Measurements from ENCODE around the gene KRT81.
"Not testable (repeated sequence)": the region's sequence is repeated elsewhere in the genome, so short reads cannot be mapped to it uniquely, and the experiment has no call there.

Gene KRT81

GRCh38 chr12:52319097-52319496 lies 27.8 kb upstream of the KRT81 start:
- no peak for DNase-seq (ENCODE audit: low read depth)
- no peak for TF ChIP-seq CTCF (conservative IDR thresholded peaks at IDR 0.05; ENCODE audit: control insufficient read depth, insufficient read depth, low read depth, low read length)
- no peak overlapping the region for H3K4me3 ChIP-seq (ENCODE audit: control insufficient read depth, low read depth, low read length)

- no peak overlapping the region for H3K4me3 ChIP-seq (ENCODE audit: control insufficient read depth, low read depth, low read length)
- TF ChIP-seq CTCF (conservative IDR thresholded peaks at IDR 0.05; ENCODE audit: control insufficient read depth, insufficient read depth, low read depth, low read length): no peak
- no peak for DNase-seq (ENCODE audit: low read depth)
These were observed 27.1 kb upstream of the KRT81 start for GRCh38 chr12:52318241-52318990.

GRCh38 chr12:52317468-52318052 lies 26.2 kb upstream of the KRT81 start:
- no peak overlapping the region for H3K4me3 ChIP-seq (ENCODE audit: control insufficient read depth, low read depth, low read length)
- DNase-seq (ENCODE audit: low read depth): no peak
- no peak for TF ChIP-seq CTCF (conservative IDR thresholded peaks at IDR 0.05; ENCODE audit: control insufficient read depth, insufficient read depth, low read depth, low read length)

DNA sequence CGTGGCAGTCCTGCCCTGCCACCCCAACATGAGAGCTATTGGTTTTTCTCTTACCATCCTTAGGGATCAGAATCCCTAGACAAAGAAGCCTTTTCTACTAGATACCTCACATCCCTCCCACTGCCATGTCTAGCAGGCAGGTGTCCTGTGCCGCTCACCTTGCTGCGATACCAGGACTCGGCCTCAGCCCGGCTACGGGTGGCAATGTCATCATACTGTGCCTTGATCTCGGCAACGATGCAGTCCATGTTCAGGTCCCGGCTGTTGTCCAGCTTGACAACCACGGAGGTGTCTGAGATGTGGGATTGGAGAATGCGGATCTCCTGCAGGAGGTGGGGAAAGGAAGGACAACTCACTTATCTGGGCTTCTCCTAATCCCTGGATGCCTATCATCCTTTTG lies 25.4 kb upstream of the KRT81 start:
- no peak overlapping the region for H3K4me3 ChIP-seq (ENCODE audit: control insufficient read depth, low read depth, low read length)
- DNase-seq (ENCODE audit: low read depth): no peak
- no peak for TF ChIP-seq CTCF (conservative IDR thresholded peaks at IDR 0.05; ENCODE audit: control insufficient read depth, insufficient read depth, low read depth, low read length)

DNA sequence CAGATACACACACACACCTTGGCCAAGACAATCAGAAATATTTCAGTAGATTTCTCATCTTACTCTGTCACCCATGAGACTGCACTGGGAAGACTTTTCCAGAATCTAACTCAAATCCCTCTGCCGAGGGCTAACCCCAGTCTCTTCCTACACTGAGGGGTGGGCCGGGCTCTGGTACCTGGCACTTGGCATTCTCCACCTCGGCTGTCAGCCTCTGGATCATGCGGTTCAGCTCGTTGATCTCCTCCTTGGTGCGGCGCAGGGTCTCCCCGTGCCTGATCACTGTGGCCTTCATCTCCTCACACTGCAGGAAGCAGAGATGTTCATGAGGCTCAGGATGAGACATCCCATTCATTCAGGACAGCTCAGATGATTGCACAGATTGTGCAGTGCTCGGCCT lies 25.0 kb upstream of the KRT81 start:
- no peak for DNase-seq (ENCODE audit: low read depth)
- no peak for TF ChIP-seq CTCF (conservative IDR thresholded peaks at IDR 0.05; ENCODE audit: control insufficient read depth, insufficient read depth, low read depth, low read length)

GRCh38 chr12:52315721-52316120 lies 24.4 kb upstream of the KRT81 start:
- DNase-seq (ENCODE audit: low read depth): not testable (repeated sequence)

More for the DNA sequence above, 25.0 kb upstream of the KRT81 start:
- H3K4me3 ChIP-seq (ENCODE audit: control insufficient read depth, low read depth, low read length): no peak overlapping the region

More at GRCh38 chr12:52315721-52316120, 24.4 kb upstream of the KRT81 start:
- TF ChIP-seq CTCF (conservative IDR thresholded peaks at IDR 0.05; ENCODE audit: control insufficient read depth, insufficient read depth, low read depth, low read length): peak; percentile 37
- not testable (repeated sequence) for H3K4me3 ChIP-seq (ENCODE audit: control insufficient read depth, low read depth, low read length)

All from fibroblast of mammary gland (primary cell).